ENCODE results near the gene GPR143.

GRCh38 chrX:9747644-9748043 lies 18.0 kb downstream of the GPR143 start:
- TF ChIP-seq ZBTB33 (IDR thresholded peaks at IDR 0.05), result no peak
- TF ChIP-seq FOS (IDR thresholded peaks at IDR 0.05; ENCODE audit: borderline replicate concordance, extremely low read depth, insufficient read length), result no peak
- TF ChIP-seq MAX (IDR thresholded peaks at IDR 0.05; ENCODE audit: low read depth, low read length), result no peak

All from GM12878 (cell line).